Neural progenitor cell (in vitro differentiated cells): Measurements from ENCODE around the gene PLXNA4.

Experiments used
- CTCF ChIP-seq: fragments of 200-600 bp; sonication (generic); IDR thresholded peaks from 2 replicates; pipeline ENCODE4 v1.5.1; 2017; ENCODE audit warnings: antibody characterized with exemption, mild to moderate bottlenecking
- EZH2 ChIP-seq: fragments of 200-600 bp; sonication (generic); IDR thresholded peaks from 2 replicates; pipeline ENCODE4 v1.6.1; 2017; ENCODE audit warnings: antibody characterized with exemption, mild to moderate bottlenecking, moderate library complexity

DNA sequence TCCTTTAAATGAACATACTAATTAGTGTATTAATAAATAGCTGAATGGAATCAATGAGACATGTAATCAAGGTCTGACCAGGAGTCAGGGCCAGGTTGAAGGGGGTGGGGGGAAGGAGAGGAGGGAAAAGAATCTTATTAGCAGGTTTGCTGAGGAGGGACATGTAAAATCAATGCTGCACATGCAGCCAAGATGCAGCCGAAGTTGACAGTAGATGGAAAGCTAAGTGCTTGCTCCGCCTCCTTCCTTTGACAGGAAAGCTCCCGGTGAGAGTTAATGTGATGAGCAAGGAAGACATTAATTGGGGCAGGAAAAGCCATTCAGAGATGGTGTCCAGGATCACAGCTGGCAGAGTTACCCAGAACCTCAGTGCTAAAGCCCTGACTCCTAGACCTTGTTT lies 24.4 kb downstream of the PLXNA4 start:
- TF ChIP-seq CTCF (no peak), EZH2 (no peak)
